ENCODE data around the gene SAV1.

Gene SAV1

DNA sequence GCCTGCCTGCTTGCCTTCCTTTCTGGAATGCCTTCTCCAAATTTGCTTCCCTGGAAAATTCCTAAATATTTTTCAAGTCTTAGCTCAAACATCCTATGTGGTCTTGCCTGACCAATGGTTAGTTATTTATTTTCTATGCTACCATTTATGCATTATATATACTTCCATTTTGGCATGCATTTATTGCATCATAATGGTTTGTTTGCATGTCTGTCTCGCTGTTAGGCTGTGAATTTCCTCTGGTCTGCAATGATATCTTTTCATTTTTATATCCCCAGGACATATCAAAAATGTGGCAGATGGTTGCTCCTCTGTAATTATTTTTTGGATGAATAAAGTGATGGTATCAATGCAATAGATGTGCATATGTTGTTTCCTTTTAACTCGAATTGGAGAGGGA, 77.6 kb downstream of the SAV1 start:
- TF ChIP-seq, protein P1, sequence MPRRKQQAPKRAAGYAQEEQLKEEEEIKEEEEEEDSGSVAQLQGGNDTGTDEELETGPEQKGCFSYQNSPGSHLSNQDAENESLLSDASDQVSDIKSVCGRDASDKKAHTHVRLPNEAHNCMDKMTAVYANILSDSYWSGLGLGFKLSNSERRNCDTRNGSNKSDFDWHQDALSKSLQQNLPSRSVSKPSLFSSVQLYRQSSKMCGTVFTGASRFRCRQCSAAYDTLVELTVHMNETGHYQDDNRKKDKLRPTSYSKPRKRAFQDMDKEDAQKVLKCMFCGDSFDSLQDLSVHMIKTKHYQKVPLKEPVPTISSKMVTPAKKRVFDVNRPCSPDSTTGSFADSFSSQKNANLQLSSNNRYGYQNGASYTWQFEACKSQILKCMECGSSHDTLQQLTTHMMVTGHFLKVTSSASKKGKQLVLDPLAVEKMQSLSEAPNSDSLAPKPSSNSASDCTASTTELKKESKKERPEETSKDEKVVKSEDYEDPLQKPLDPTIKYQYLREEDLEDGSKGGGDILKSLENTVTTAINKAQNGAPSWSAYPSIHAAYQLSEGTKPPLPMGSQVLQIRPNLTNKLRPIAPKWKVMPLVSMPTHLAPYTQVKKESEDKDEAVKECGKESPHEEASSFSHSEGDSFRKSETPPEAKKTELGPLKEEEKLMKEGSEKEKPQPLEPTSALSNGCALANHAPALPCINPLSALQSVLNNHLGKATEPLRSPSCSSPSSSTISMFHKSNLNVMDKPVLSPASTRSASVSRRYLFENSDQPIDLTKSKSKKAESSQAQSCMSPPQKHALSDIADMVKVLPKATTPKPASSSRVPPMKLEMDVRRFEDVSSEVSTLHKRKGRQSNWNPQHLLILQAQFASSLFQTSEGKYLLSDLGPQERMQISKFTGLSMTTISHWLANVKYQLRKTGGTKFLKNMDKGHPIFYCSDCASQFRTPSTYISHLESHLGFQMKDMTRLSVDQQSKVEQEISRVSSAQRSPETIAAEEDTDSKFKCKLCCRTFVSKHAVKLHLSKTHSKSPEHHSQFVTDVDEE (CRISPR knock-in tag; IDR thresholded peaks at IDR 0.05), result no peak
- TF ChIP-seq ESRRG (CRISPR knock-in tag; IDR thresholded peaks at IDR 0.05) (no peak), CSRNP3 (CRISPR knock-in tag; IDR thresholded peaks at IDR 0.05) (no peak), PATZ1 (CRISPR knock-in tag; IDR thresholded peaks at IDR 0.05; ENCODE audit: borderline replicate concordance) (no peak), TOX (CRISPR knock-in tag; IDR thresholded peaks at IDR 0.05; ENCODE audit: borderline replicate concordance) (no peak), RARB (CRISPR knock-in tag; IDR thresholded peaks at IDR 0.05) (no peak), OSR1 (CRISPR knock-in tag; IDR thresholded peaks at IDR 0.05) (no peak), BACH2 (CRISPR knock-in tag; IDR thresholded peaks at IDR 0.05; ENCODE audit: borderline replicate concordance) (no peak), PPARA (CRISPR knock-in tag; IDR thresholded peaks at IDR 0.05; ENCODE audit: borderline replicate concordance) (no peak), ZC3H10 (CRISPR knock-in tag; IDR thresholded peaks at IDR 0.05) (no peak), ARNTL (CRISPR knock-in tag; IDR thresholded peaks at IDR 0.05; ENCODE audit: borderline replicate concordance, low read depth) (no peak), TCF4 (CRISPR knock-in tag; IDR thresholded peaks at IDR 0.05; ENCODE audit: borderline replicate concordance) (no peak), ZNF8 (CRISPR knock-in tag; IDR thresholded peaks at IDR 0.05) (no peak), ZFP30 (CRISPR knock-in tag; IDR thresholded peaks at IDR 0.05) (no peak), ZNF565 (CRISPR knock-in tag; conservative IDR thresholded peaks at IDR 0.05; ENCODE audit: low read depth) (no peak), SNAI2 (CRISPR knock-in tag; IDR thresholded peaks at IDR 0.05) (no peak)
- TF ChIP-seq, protein P2, sequence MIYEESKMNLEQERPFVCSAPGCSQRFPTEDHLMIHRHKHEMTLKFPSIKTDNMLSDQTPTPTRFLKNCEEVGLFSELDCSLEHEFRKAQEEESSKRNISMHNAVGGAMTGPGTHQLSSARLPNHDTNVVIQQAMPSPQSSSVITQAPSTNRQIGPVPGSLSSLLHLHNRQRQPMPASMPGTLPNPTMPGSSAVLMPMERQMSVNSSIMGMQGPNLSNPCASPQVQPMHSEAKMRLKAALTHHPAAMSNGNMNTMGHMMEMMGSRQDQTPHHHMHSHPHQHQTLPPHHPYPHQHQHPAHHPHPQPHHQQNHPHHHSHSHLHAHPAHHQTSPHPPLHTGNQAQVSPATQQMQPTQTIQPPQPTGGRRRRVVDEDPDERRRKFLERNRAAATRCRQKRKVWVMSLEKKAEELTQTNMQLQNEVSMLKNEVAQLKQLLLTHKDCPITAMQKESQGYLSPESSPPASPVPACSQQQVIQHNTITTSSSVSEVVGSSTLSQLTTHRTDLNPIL (CRISPR knock-in tag; IDR thresholded peaks at IDR 0.05; ENCODE audit: low read depth), result no peak
- ATAC-seq, result no peak

Data from SK-N-SH treated with all-trans-retinoic acid at 6 μM for 48 hours (cell line).